ENCODE measurements around the gene MECR.

The MECR gene

DNA sequence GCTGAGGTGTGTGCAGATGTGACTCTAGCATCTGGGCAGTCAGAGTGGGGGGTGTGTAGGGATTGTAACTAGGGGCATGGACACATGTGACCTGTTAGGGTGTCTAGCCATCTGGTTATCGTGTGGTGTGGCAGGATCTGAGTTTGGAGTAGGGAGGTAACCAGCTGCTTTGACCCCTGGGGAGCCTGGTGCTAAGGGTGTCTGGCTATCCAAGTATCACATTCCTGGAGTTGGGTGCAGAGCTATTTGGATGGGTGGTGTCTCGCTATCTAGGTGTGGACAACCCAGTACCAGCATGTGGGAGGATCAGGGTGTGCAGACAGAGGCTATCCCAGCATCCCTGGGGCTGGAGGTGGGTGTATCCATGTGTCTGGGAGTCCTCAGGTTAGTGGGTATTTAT is 10.3 kb upstream of the MECR start:
- H4K20me1 ChIP-seq (ENCODE audit: insufficient read depth, low read length), result no peaks in the 10 kb centered on the region
- H3K9me3 ChIP-seq (ENCODE audit: insufficient read depth, low read length), result no peaks in the 10 kb centered on the region
- H3K79me2 ChIP-seq (ENCODE audit: low read length), result no peaks in the 10 kb centered on the region
- peaks cover 3% of the 10 kb centered on the region; the same call in 1 of the 2 replicates for H3K4me1 ChIP-seq (ENCODE audit: low read length)
- no peak overlapping the region for H3K27ac ChIP-seq (ENCODE audit: low read length)
- no peak overlapping the region for H3K4me2 ChIP-seq (ENCODE audit: low read length)
- H3K36me3 ChIP-seq (replicated peaks; ENCODE audit: low read depth, low read length), result no peaks in the 10 kb centered on the region
- no peak overlapping the region for H3K9ac ChIP-seq (ENCODE audit: low read length)
- no peak for TF ChIP-seq EZH2phosphoT487 (IDR thresholded peaks at IDR 0.05; ENCODE audit: low read depth)
- no peak for TF ChIP-seq CTCF (IDR thresholded peaks at IDR 0.05; ENCODE audit: low read depth, low read length)
- no peaks in the 10 kb centered on the region for H3K27me3 ChIP-seq (ENCODE audit: low read depth, low read length)
- no peak overlapping the region for H3K4me3 ChIP-seq (ENCODE audit: low read length)
- no peak overlapping the region for H2AFZ ChIP-seq (ENCODE audit: low read depth, low read length)

GRCh38 chr1:29240400-29240837 is 9.7 kb upstream of the MECR start:
- Histone ChIP-seq H3K79me2 (ENCODE audit: low read length) (no peaks in the 10 kb centered on the region), H3K27ac (ENCODE audit: low read length) (no peak overlapping the region), H3K4me1 (ENCODE audit: low read length) (peaks cover 7% of the 10 kb centered on the region; the same call in 1 of the 2 replicates)

DNA sequence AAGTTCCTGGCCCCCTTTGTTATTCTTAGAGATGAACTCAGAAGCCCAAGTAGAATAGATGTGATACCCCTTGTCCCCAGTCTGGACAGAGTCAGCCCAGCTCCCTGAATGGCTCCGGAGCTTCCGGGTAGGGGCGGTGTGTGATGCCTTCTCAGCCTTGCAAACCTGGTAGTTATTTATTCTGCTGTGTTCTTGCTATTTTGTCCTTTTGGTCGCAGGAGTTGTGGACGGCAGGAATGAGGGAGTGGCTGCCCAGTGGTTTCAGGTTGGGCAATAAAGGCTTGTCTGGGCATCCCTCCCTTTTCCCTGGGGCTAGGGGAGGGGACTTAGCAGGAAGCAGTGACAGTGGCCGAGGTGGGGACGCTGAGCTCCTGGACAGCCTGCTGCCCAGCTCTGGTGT is 8.4 kb upstream of the MECR start:
- no peak for TF ChIP-seq CTCF (IDR thresholded peaks at IDR 0.05; ENCODE audit: low read depth, low read length)
- TF ChIP-seq EZH2phosphoT487 (IDR thresholded peaks at IDR 0.05; ENCODE audit: low read depth), result no peak
- peaks cover 7% of the 10 kb centered on the region; the same call in 1 of the 2 replicates for H3K4me1 ChIP-seq (ENCODE audit: low read length)
- H3K9me3 ChIP-seq (ENCODE audit: insufficient read depth, low read length), result no peaks in the 10 kb centered on the region
- H3K79me2 ChIP-seq (ENCODE audit: low read length), result no peaks in the 10 kb centered on the region
- no peak overlapping the region for H2AFZ ChIP-seq (ENCODE audit: low read depth, low read length)
- no peak overlapping the region for H3K4me2 ChIP-seq (ENCODE audit: low read length)
- H3K36me3 ChIP-seq (replicated peaks; ENCODE audit: low read depth, low read length), result no peaks in the 10 kb centered on the region
- no peak overlapping the region for H3K27ac ChIP-seq (ENCODE audit: low read length)
- no peak overlapping the region for H3K9ac ChIP-seq (ENCODE audit: low read length)
- no peak overlapping the region for H3K4me3 ChIP-seq (ENCODE audit: low read length)
- no peaks in the 10 kb centered on the region for H4K20me1 ChIP-seq (ENCODE audit: insufficient read depth, low read length)
- no peaks in the 10 kb centered on the region for H3K27me3 ChIP-seq (ENCODE audit: low read depth, low read length)

More at GRCh38 chr1:29240400-29240837, 9.7 kb upstream of the MECR start:
- TF ChIP-seq CTCF (IDR thresholded peaks at IDR 0.05; ENCODE audit: low read depth, low read length) (peak; percentile 24; the same call in 1 of the 2 replicates), EZH2phosphoT487 (IDR thresholded peaks at IDR 0.05; ENCODE audit: low read depth) (no peak)
- Histone ChIP-seq H3K9me3 (ENCODE audit: insufficient read depth, low read length) (no peaks in the 10 kb centered on the region), H3K4me2 (ENCODE audit: low read length) (no peak overlapping the region), H4K20me1 (ENCODE audit: insufficient read depth, low read length) (no peaks in the 10 kb centered on the region), H3K4me3 (ENCODE audit: low read length) (no peak overlapping the region), H3K9ac (ENCODE audit: low read length) (no peak overlapping the region), H3K27me3 (ENCODE audit: low read depth, low read length) (no peaks in the 10 kb centered on the region), H3K36me3 (replicated peaks; ENCODE audit: low read depth, low read length) (no peaks in the 10 kb centered on the region), H2AFZ (ENCODE audit: low read depth, low read length) (no peak overlapping the region)

- no peaks in the 10 kb centered on the region for H3K36me3 ChIP-seq (replicated peaks; ENCODE audit: low read depth, low read length)
- no peak overlapping the region for H3K4me3 ChIP-seq (ENCODE audit: low read length)
- H3K9ac ChIP-seq (ENCODE audit: low read length), result no peak overlapping the region
These were observed 7.9 kb upstream of the MECR start for GRCh38 chr1:29238620-29239002.

More at GRCh38 chr1:29238620-29239002, 7.9 kb upstream of the MECR start:
- Histone ChIP-seq H3K79me2 (ENCODE audit: low read length) (no peaks in the 10 kb centered on the region), H4K20me1 (ENCODE audit: insufficient read depth, low read length) (no peaks in the 10 kb centered on the region), H2AFZ (ENCODE audit: low read depth, low read length) (no peak overlapping the region), H3K4me1 (ENCODE audit: low read length) (peaks cover 7% of the 10 kb centered on the region; the same call in 1 of the 2 replicates), H3K4me2 (ENCODE audit: low read length) (no peak overlapping the region), H3K27me3 (ENCODE audit: low read depth, low read length) (no peaks in the 10 kb centered on the region), H3K27ac (ENCODE audit: low read length) (no peak overlapping the region), H3K9me3 (ENCODE audit: insufficient read depth, low read length) (no peaks in the 10 kb centered on the region)
- TF ChIP-seq EZH2phosphoT487 (IDR thresholded peaks at IDR 0.05; ENCODE audit: low read depth) (no peak), CTCF (IDR thresholded peaks at IDR 0.05; ENCODE audit: low read depth, low read length) (no peak)

Measured in OCI-LY3 (cell line).